NCI-H1092 (cell line): ENCODE data around the gene MLIP.

ENCODE experiments used
- DNase-seq: peaks from one replicate; lab custom pipeline; 2025; lab: John Stamatoyannopoulos, UW

Gene MLIP

DNA sequence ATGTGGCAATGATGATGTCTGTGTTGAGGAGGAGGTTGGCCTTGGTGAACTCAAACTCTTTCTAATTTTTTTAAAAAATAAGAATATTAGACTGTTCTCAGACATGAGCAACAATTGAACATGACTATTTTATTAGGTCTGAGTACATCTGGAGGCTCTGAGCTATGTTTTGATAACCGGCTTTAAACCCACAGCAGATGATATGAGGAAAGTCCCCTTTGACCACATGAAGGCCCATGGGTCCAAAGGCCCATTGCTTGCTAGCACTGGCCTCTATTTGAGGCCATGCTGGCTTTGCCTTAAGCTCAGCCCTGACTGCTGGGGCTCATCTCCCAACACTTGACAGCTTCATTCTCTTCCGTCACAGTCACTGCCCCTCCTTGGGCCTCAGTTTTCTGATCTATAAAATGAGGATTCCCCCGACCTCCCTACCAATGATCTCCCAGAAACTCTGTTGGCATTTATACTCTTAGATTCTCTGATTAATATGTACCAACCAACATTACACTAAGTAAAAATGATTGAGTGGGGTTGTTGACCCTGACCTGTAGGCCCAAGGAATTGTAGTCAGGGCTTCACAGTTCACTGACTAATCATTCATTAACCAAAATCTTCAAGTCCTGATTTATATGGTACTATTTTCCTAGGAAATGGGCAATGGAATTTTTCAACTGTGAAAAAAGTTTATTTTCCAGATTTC, 173.1 kb downstream of the MLIP start:
- no peak for DNase-seq

DNA sequence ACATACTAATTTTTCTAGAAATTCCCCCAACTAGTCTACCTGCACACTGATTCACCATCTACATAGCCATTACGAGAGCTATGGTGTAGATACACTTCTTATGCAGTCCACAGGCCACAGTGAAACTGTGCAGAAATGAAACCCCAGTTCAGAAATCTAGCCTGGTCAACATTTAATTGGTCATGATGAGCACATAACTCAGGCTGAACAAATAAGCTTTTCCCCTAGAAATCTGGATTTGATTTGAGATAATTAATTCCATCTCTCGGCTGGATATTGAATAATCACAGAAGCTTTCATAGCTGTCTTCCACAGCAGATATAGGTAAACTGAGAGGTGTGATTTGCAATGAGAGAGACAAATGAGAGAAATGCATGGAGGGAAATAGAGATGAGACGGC, 174.4 kb downstream of the MLIP start:
- no peak for DNase-seq

DNA sequence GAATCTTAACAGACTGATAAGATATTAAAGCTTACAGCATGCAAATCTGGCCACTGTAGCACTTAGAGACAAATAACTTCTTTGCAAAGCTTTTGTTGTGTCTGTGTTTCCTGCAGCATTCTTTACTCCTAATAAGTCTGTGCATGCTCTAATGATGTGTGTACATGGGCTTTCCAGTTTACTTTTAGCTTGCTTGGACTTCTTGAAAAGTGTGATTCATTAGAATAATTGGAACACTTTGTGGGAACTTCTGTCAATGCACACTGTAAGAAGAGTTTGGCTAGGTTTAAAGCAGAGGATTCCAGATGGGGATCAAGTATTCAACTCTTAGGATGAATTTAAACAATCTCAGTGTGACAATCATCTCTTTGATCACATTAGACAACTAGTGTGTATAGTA, 174.9 kb downstream of the MLIP start:
- no peak for DNase-seq

DNA sequence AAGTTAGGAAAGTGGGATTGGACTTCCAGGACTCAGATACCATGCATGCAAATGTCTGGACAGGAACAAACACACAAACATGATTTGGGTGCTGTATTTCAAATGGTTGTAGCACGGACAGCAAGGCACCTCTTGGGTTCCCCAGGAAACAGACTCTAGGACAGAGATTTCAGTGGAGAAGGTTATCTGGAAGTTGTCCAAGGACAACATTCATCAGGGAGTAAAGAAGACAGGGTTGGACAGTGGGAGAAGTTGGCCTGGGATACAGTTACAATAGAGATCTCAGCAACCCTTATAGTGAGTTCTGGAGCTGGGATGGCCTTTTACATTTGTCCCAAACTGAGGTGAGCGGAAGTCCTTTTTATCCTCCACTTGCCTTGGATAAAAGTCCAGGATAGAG, 177.2 kb downstream of the MLIP start:
- DNase-seq, result no peak

DNA sequence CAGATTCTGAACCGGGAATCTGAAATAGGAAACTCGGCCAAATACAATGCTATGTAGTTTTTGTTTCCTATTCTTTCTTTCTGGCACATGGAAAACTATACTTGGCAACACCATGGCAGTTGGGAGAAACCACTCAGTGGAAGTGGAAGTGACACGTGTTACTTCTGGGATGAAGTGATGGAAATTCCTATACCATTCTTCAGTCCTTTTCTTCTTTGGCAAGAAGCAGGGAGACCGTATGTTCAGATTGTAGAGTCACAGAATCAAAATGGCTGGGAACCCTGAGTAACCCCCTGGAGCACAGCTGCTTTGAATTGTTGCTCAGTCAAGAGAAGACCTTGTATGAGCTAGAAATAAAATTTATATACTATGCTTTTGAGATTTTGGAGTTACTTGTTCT, 178.2 kb downstream of the MLIP start:
- DNase-seq, result no peak

DNA sequence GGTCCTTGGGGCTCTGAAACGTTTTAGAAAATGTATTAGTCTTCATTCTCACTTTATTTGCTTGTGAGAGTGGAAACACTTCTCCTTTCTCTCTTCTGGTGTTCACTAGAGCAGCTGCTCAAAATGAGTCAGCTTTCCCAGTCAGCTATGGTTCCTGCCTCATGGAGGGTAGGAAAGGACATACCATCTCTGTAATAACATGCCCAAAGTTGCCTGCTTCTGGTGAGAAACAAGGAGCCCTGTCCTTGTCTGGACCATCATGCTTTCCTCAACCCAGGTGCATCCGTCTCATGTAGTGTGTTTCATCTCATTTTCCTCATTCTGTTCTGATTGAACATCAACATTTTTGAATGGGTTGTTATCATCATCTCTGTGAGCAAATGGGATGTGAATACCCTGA, 179.9 kb downstream of the MLIP start:
- DNase-seq, result no peak

DNA sequence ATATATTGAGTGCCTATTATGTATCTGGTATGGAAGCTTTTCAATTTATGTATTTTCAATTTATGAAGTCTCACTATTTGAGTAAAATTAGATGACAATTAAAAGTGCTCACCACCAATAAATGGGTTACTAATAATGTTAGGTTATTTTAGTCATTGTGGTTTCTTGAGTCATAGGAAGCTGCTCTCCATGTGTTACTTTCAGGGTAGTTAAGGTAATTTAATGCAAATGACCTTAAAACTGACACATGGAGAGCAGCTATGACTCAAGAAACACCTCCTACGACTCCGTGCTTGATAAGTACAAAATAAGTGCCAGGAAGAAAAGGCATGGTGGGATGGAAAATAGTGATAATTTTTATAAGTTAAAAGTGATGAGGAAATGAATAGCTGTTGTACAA, 180.5 kb downstream of the MLIP start:
- DNase-seq, result no peak

DNA sequence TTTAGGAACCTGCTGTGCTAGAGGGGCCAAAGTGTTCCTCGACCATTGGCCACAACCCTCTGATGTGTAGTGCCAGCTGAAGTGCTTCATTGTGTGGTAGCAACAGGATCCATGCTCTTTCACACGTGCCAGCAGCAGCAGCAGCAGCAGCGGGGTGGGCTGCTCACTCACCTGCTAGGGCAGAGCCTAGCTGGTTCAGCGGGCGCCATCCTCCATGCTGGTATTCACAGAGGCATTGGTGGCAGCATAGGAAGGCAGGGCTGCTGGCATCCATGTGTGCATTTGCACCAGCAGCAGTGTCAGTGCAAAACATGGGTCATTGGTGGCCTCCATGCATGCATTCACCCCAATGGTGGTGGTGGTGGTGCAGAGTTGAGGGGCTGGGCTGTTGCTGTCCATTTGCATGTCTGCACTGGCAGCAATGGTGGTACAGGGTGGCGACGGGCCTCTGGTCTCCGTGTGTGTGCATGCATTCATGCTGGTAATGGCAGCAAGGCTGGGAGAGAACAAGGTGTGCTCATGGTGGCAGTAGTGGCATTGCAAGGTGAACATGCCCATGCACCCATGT, 183.8 kb downstream of the MLIP start:
- no peak for DNase-seq

DNA sequence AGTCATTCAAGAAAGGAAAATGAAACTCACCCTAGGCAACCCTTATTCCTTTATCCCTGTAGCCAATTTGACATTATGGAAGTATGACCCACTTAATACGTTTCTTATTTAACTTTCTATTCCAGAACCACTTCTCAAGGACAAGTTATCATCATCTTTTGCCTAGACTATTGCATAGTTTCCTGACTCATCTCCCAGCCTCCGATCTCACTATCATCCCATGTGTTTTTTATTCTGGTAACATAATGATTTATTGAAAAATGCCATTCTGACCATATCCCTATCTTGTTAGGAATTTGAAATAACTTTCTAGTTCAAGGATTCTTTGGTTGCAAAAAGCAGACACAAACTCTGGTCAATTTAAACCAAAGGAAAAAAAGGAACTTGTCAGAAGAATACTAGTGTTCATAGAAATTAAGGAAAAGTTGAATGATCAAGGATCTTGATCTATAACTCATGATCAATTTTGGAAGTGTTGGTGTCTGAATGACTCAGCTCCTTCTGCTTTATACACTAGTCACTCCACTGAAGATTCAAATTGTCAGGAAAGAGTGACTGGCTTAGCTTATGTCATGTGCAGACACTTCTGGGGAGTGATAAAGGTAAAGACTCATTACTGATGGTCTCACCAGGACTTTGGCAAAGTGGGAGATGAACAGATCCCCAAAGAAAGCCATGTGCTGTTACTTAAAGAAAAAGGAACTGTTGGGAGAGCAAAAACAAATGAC, 188.5 kb downstream of the MLIP start:
- no peak for DNase-seq

DNA sequence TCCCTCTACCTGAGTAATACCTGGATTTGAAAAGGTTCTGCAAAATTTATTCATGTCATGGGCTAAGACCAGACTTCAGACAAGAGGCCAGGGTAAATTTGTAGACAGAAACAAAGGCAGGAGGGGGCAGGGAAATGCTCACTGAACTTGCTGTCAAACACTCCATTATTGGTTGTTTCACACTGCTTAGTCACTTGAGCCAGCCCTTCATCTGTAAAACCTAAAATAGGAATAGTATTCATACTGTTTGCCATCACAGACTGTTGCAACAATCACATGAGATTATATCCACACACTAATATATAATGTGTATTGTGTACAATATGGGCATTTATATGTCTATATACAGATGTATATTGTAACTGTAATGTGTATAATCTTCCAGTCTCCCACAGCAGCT, 190.5 kb downstream of the MLIP start:
- DNase-seq, result no peak

DNA sequence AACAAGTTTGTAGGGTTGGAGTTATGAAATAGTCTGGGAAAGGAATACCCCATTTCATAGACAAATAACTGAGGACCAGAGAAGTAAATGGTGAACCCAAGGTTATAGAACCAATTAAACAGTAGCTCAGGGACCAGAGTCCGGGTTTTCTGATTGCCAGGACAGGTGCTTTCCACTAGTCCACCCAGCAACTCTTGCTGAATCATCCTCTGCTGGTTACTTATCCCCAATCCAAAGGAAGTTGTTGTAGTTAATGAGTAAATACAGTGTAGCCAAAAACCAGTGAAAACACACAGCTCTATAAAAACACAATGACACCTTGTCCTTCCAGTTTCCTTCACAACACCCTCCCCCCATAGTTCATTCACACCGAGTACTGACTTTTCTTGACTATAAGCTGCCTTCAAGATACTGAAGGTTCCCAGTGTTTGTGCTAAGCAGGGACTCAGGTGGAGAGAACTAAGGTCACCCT, 196.2 kb downstream of the MLIP start:
- DNase-seq, result no peak

DNA sequence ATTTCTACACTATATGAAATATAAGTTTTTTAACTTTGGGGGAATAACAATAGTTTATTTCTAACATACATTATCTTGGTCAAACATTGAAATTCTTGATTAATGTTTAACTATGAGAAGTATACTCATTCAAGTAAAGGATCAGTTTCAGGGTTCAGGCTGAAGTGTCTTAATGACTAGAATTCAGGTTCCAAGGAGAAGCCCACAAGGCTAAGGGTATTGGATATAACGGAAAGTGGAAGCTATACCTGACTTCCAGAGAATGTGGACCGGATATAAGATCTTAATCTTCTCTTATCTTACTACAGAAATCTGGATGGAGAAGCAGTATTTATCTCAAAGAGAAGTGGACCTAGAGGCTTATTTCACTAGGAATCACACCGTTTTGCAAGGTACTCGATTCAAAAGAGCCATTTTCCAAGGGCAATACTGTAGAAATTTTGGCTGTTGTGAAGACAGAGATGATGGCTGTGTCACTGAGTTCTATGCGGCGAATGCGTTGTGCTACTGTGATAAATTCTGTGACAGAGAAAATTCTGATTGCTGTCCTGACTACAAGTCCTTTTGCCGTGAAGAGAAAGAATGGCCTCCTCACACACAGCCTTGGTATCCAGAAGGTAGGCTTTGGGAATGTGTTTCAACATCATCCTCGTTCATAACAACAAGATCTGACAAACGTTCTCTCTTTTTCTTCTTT, 197.2 kb downstream of the MLIP start, which contains the start of gene TINAG:
TINAG (plus strand) TSS at position 153 of the 697 bp plus-strand sequence; CDS start at position 263, 110 bp downstream.
- no peak for DNase-seq

DNA sequence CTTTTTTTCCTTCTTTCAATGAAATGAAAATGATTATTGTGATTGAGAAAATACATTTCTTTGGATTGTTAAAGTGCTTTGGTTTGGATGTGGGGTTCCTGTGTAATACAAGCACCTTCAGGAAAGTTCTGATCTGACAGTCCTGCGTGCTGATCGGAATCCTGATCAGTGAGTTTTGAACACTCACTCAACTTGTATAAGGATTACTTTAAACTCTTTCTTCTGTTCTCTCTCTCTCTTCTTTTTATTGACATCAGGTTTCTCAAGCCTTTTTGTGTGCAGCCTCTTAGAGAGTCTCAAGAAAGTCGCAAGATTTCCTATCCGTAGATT, 197.7 kb downstream of the MLIP start:
- DNase-seq, result no peak

DNA sequence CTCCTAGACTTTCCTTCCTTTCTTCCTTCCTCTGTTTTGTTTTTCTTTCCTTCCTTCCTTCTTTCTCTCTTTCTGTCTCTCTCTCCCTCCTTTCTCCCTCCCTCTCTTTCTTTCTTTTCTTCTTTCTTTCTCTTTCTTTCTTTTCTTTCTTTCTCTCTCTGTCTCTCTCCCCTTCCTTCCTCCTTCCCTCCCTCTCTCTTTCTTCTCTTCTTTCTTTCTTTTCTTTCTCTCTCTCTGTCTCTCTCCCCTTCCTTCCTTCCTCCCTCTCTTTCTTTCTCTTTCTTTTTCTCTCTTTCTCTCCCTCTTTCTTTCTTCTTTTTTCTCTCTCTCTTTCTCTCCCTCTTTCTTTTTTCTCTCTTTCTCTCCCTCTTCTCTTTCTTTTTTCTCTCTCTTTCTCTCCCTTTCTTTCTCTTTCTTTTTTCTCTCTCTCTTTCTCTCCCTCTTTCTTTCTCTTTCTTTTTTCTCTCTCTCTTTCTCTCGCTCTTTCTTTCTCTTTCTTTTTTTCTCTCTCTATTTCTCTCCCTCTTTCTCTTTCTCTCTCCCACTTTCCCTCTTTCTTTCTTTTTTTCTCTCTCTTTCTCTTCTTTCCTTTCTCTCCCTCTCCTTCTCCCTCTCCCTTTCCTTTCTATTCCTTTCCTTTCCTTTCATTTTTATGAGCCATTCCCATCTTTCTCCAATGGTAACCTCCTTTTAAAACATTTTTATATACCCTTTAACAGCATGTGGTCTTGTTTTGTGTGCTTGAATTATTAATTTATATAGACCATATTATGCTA, 199.3 kb downstream of the MLIP start:
- no peak for DNase-seq

DNA sequence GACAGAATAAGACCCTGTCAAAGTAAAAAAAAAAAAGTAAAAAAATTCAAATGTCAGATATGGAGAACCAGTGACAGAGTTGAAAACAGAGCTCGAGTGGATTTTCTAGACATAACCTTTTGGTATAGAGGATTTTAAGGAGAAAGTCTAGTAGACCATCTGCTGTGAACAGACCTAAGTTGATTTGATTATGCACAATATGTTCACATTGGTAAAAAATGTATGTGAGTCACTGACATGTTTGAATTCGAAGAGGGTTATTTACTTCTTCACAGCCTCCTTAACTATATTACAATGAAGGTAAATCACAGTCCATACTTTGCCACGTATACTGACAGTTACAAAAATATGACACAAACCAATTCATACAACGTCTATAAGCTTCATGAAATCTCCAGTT, 204.4 kb downstream of the MLIP start:
- DNase-seq, result no peak
